ENCODE measurements around the gene RPL3.

DNA sequence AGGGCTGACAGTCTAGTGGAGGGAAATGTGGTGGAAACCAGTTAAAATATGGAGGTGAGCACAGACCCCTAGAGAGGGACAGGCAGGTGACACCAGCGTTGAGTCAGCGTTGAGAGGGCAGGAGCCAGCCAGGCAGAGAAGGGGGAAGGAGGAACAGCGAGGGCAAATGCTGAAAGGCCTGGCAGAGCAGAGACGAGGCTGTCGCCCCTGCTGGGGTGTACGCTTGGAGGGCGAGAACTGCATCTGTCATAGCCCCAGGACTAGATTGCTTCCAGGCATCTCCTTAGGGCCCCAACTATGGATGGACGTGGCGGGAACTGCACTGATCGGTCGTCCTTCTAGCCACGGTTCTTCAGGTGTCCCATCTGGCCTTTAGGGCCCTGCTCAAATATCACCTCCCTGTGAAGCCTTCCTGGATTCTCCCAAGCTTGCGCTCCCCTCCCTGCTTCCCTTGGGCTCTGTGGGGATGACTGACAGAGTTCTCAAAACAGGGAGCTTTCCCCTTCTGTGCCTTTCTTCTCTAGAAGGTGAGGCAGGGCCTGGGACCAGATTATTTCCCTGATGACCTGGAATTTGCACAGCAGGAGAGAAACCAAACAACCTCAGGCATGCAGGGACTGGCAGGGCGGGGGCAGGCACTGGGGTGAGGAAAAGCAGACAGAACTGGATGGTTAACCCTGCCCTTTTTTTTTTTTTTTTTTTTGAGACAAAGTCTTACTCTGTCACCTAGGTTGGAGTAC, 41.4 kb upstream of the RPL3 start:
- TF ChIP-seq, protein P1, sequence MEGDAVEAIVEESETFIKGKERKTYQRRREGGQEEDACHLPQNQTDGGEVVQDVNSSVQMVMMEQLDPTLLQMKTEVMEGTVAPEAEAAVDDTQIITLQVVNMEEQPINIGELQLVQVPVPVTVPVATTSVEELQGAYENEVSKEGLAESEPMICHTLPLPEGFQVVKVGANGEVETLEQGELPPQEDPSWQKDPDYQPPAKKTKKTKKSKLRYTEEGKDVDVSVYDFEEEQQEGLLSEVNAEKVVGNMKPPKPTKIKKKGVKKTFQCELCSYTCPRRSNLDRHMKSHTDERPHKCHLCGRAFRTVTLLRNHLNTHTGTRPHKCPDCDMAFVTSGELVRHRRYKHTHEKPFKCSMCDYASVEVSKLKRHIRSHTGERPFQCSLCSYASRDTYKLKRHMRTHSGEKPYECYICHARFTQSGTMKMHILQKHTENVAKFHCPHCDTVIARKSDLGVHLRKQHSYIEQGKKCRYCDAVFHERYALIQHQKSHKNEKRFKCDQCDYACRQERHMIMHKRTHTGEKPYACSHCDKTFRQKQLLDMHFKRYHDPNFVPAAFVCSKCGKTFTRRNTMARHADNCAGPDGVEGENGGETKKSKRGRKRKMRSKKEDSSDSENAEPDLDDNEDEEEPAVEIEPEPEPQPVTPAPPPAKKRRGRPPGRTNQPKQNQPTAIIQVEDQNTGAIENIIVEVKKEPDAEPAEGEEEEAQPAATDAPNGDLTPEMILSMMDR (conservative IDR thresholded peaks at IDR 0.05) = no peak
- TF ChIP-seq ZFX (IDR thresholded peaks at IDR 0.05) = no peak
